HG03280 (cell line): ENCODE measurements around the gene IFT88.

ENCODE experiments used
- ATAC-seq: cut with Tn5 transposase; IDR thresholded peaks from one replicate; pipeline ENCODE4 v1.9.1; 2021; ENCODE audit warnings: mild to moderate bottlenecking, moderate library complexity; ENCODE audit not compliant: unreplicated experiment

The IFT88 gene

DNA sequence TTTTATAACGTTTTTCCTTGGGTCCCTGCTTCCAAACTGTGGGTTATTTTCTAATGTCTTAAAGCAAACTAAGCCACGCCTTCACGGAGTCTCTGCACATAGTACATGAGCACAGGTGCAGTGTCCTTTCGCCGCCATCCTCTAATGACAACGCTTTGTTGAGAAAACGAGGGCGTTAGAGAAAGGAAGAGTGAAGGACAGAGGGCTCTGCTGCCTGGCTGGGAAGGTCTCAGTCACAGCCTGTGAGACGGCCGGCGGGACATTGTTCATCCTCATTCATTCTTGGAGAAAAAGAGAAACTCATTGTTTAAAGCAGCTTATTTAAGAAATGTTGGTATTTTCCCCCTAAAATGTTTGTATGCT is 146.0 kb downstream of the IFT88 start:
- no peak for ATAC-seq

DNA sequence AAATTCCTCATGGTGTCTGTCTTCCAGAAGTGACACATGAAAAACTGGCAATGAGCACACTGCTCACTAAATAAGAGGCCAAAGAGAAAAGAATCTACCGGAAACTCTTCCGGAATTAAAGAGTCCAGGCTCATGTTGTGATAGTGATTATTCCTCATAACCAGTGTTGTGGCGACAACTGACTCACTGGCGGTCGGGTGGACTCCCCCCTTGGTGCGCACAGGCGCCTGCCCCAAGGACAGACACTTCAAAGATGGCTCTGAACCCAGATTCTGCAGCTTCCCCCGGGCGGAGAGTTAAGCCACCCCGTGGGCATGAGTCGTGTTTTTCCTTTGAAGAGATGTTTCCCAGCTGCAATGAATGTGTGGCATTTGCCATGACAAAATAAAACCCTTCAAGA is 146.8 kb downstream of the IFT88 start:
- ATAC-seq = no peak

DNA sequence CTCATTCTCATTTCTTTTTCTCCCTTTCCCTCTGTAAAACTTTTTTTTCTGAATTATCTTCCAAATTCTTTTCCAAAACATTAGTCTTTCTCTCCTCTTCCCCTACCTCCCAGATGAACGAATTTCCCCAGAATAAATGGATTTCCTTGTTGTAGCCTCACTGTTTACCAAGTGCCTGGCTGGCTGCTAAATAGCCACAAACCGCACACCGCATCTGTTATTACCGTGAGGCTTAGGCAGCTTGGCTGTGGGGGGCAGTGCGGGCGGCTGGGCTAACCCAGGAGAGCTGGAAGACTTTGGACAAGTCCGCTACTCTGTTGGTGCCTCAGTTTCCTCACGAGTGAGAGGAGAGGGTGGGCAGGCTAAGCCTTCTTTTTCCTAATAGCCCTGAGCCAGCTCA is 147.2 kb downstream of the IFT88 start:
- no peak for ATAC-seq

GRCh38 chr13:20714563-20715329 is 147.8 kb downstream of the IFT88 start:
- ATAC-seq = no peak

DNA sequence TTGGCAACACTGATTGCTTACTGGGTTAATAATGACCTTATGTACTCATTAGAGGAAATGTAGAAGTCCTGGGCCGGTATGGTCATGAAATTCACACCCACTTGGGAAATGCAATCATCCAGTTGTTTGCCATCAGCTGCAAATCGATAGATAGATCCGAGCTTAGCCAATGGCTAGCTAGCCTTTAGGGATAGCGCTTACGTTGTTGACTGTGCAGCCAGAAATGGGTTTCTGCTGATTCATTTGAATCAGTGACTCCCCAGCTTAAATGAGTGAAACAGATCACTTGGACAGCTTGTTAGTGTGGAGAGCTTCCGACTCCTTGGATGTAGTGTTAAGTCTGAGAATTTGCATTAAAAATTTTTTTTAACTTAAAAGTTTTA is 148.4 kb downstream of the IFT88 start:
- ATAC-seq = no peak

- no peak for ATAC-seq
Observed at GRCh38 chr13:20716951-20717350, 150.0 kb downstream of the IFT88 start.

- ATAC-seq = no peak
Observed at GRCh38 chr13:20717581-20718542, 150.9 kb downstream of the IFT88 start.

- no peak for ATAC-seq
Observed at GRCh38 chr13:20718958-20719566, 152.1 kb downstream of the IFT88 start.

GRCh38 chr13:20719783-20720182 is 152.8 kb downstream of the IFT88 start:
- no peak for ATAC-seq

- no peak for ATAC-seq
Observed at GRCh38 chr13:20720499-20720898, 153.5 kb downstream of the IFT88 start.

- no peak for ATAC-seq
Observed at GRCh38 chr13:20721058-20721453, 154.1 kb downstream of the IFT88 start.

DNA sequence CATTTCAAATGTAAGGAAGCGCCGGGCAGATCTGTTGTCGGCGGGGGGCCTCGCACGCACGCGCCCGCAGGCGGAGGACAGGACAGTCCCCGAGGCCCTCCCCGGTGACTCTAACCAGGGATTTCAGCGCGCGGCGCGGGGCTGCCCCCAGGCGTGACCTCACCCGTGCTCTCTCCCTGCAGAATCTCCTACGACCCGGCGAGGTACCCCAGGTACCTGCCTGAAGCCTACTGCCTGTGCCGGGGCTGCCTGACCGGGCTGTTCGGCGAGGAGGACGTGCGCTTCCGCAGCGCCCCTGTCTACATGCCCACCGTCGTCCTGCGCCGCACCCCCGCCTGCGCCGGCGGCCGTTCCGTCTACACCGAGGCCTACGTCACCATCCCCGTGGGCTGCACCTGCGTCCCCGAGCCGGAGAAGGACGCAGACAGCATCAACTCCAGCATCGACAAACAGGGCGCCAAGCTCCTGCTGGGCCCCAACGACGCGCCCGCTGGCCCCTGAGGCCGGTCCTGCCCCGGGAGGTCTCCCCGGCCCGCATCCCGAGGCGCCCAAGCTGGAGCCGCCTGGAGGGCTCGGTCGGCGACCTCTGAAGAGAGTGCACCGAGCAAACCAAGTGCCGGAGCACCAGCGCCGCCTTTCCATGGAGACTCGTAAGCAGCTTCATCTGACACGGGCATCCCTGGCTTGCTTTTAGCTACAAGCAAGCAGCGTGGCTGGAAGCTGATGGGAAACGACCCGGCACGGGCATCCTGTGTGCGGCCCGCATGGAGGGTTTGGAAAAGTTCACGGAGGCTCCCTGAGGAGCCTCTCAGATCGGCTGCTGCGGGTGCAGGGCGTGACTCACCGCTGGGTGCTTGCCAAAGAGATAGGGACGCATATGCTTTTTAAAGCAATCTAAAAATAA is 154.7 kb downstream of the IFT88 start:
- ATAC-seq = no peak

DNA sequence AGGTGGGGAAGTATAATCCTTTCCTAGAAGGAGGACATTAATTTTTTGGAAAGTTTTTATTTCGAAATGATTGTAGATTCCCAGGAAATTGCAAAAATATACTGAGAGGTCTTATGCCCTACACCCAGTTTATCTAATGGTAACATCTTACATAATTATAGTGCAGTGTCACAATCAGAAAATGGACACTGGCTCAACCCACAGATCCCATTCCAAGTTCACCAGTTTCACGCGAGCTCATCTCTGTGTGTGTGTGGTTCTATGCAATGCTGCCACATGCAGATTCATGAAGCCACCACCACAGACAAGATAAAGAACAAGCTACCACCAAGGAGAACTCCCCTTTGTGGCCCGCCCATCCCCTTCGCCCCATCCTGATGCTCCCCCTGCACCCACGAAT is 160.9 kb downstream of the IFT88 start:
- ATAC-seq = no peak

GRCh38 chr13:20728579-20729311 is 161.8 kb downstream of the IFT88 start:
- no peak for ATAC-seq

- ATAC-seq = no peak
Observed at GRCh38 chr13:20729633-20730585, 163.0 kb downstream of the IFT88 start.

DNA sequence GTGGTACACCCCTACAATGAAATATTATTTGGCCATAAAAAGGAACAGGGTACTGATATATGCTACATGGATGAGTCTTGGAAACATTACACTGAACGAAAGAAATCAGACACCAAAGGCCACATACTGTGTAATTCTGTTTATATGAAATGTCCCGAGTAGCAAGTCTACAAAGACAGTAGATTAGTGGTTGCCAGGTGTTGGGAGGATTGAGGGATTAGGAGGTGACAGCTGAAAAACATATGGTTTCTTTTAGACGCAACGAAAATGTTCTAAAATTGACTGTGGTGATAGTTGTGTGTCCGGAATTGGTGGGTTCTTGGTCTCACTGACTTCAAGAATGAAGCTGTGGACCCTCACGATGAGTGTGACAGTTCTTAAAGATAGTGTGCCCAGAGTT is 171.7 kb downstream of the IFT88 start:
- ATAC-seq = no peak

- ATAC-seq = no peak
Observed at GRCh38 chr13:20740021-20740420, 173.1 kb downstream of the IFT88 start.
